Muscle layer of colon (tissue), 2 donors: ENCODE data around the gene NEB.

Source experiments
- H3K27ac ChIP-seq: one replicate; pipeline ENCODE4 v1.7.0; 2013; ENCODE audit warnings: low read depth, mild to moderate bottlenecking, low read length, moderate library complexity
- H3K27me3 ChIP-seq, 2 donors: one replicate each; pipeline ENCODE4 v1.7.0; 2013; ENCODE audit warnings: low read length in 2 of 2, mild to moderate bottlenecking in 2 of 2; ENCODE audit not compliant: insufficient read depth in 2 of 2, control insufficient read depth in 1 of 2
- H3K36me3 ChIP-seq: one replicate; pipeline ENCODE4 v1.7.0; 2013; ENCODE audit warnings: mild to moderate bottlenecking, low read length; ENCODE audit not compliant: insufficient read depth
- H3K4me1 ChIP-seq: one replicate; pipeline ENCODE4 v1.7.0; 2013; ENCODE audit warnings: mild to moderate bottlenecking, low read length; ENCODE audit not compliant: insufficient read depth
- H3K4me3 ChIP-seq, 2 donors: one replicate each; pipeline ENCODE4 v1.7.0; 2013; ENCODE audit warnings: low read length in 2 of 2, low read depth in 1 of 2, mild to moderate bottlenecking in 1 of 2, moderate library complexity in 1 of 2
- H3K9ac ChIP-seq: one replicate; pipeline ENCODE4 v1.7.0; 2013; ENCODE audit warnings: low read length
- H3K9me3 ChIP-seq: one replicate; pipeline ENCODE4 v1.7.0; 2013; ENCODE audit warnings: mild to moderate bottlenecking, low read length
- donor health status: abdominal sarcoma.
- donor health status: Adenocarcinoma of cecum.

Gene NEB

GRCh38 chr2:151640087-151640486, 94.2 kb downstream of the NEB start:
- peaks cover 11% of the 10 kb centered on the region for H3K4me1 ChIP-seq
- H3K9me3 ChIP-seq = no peaks in the 10 kb centered on the region
- no peak overlapping the region for H3K4me3 ChIP-seq
- no peaks in the 10 kb centered on the region for H3K27me3 ChIP-seq
- no peak overlapping the region for H3K27ac ChIP-seq
- H3K36me3 ChIP-seq = no peaks in the 10 kb centered on the region
- H3K9ac ChIP-seq = no peak overlapping the region

DNA sequence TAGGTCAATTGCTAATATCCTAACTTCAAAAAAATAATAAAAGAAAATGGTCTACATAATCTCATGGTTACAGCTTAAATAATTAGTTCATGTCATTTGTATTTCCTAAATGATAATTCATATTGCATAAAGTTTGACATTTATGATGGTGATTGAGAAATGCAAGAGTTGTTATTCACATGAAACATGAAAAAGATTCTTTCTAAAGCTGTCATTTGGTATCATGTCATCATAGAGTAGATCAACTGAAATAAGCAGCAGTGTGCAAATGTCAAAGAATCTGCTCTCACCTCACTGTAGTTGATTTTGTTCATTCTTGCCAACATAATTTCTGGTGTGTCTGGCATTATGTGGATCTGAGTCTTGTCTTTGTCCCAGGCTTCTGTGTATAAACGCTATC, 95.3 kb downstream of the NEB start:
- H3K9ac ChIP-seq = no peak overlapping the region
- no peaks in the 10 kb centered on the region for H3K36me3 ChIP-seq
- no peaks in the 10 kb centered on the region for H3K9me3 ChIP-seq

GRCh38 chr2:151638191-151638933, 95.9 kb downstream of the NEB start:
- Histone ChIP-seq H3K27me3 (no peaks in the 10 kb centered on the region), H3K4me1 (peaks cover 11% of the 10 kb centered on the region), H3K36me3 (no peaks in the 10 kb centered on the region), H3K9me3 (no peaks in the 10 kb centered on the region), H3K27ac (no peak overlapping the region), H3K9ac (no peak overlapping the region), H3K4me3 (peak overlapping the region in 1 of 2 donors; percentile 17)

More for the DNA sequence above, 95.3 kb downstream of the NEB start:
- Histone ChIP-seq H3K27ac (no peak overlapping the region), H3K27me3 (no peaks in the 10 kb centered on the region), H3K4me3 (no peak overlapping the region), H3K4me1 (peaks cover 11% of the 10 kb centered on the region)

- H3K4me1 ChIP-seq = peaks cover 11% of the 10 kb centered on the region
- no peak overlapping the region for H3K9ac ChIP-seq
- no peaks in the 10 kb centered on the region for H3K9me3 ChIP-seq
- H3K27me3 ChIP-seq = no peaks in the 10 kb centered on the region
- H3K4me3 ChIP-seq = no peak overlapping the region
- H3K36me3 ChIP-seq = no peaks in the 10 kb centered on the region
- no peak overlapping the region for H3K27ac ChIP-seq
Observed at GRCh38 chr2:151637271-151637781, 97.0 kb downstream of the NEB start.

- no peaks in the 10 kb centered on the region for H3K36me3 ChIP-seq
- H3K27ac ChIP-seq = no peak overlapping the region
Observed at GRCh38 chr2:151634736-151635467, 99.4 kb downstream of the NEB start.

GRCh38 chr2:151632993-151633565, 101.2 kb downstream of the NEB start:
- Histone ChIP-seq H3K4me3 (no peak overlapping the region), H3K4me1 (peaks cover 5% of the 10 kb centered on the region), H3K27ac (no peak overlapping the region), H3K36me3 (no peaks in the 10 kb centered on the region), H3K9me3 (no peaks in the 10 kb centered on the region), H3K27me3 (no peaks in the 10 kb centered on the region), H3K9ac (no peak overlapping the region)

More at GRCh38 chr2:151634736-151635467, 99.4 kb downstream of the NEB start:
- Histone ChIP-seq H3K9ac (no peak overlapping the region), H3K27me3 (no peaks in the 10 kb centered on the region), H3K9me3 (no peaks in the 10 kb centered on the region), H3K4me3 (no peak overlapping the region), H3K4me1 (peaks cover 11% of the 10 kb centered on the region)

- H3K27me3 ChIP-seq = no peaks in the 10 kb centered on the region
- H3K27ac ChIP-seq = no peak overlapping the region
- no peaks in the 10 kb centered on the region for H3K36me3 ChIP-seq
- no peaks in the 10 kb centered on the region for H3K9me3 ChIP-seq
- no peak overlapping the region for H3K4me3 ChIP-seq
- H3K4me1 ChIP-seq = no peaks in the 10 kb centered on the region
- no peak overlapping the region for H3K9ac ChIP-seq
Observed at GRCh38 chr2:151630372-151630771, 103.9 kb downstream of the NEB start.

GRCh38 chr2:151627353-151627752, 106.9 kb downstream of the NEB start:
- H3K9ac ChIP-seq = no peak overlapping the region
- no peak overlapping the region for H3K4me3 ChIP-seq
- H3K27me3 ChIP-seq = no peaks in the 10 kb centered on the region
- H3K9me3 ChIP-seq = no peaks in the 10 kb centered on the region
- H3K4me1 ChIP-seq = no peaks in the 10 kb centered on the region
- H3K27ac ChIP-seq = no peak overlapping the region
- H3K36me3 ChIP-seq = no peaks in the 10 kb centered on the region

DNA sequence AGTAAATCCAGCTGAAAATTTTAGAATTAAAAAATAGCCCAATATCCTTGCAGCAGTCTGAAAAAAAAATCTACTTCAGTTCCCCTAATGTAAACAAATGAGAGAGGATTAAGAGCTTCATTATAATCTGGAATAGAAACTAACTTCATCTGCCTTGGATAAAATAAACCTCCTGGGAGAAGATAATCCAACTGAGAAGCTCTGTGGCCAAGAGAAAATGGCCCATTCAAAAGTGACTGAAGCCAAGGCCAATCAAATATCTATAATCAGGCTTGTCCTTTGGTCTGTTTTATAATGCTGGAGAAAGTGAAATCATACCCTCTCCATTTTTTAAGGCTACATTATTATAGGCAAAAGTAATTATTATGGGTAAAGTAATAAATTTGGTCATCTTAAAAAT, 110.0 kb downstream of the NEB start:
- H3K27ac ChIP-seq = no peak overlapping the region
- no peak overlapping the region for H3K4me3 ChIP-seq
- no peaks in the 10 kb centered on the region for H3K4me1 ChIP-seq
- no peaks in the 10 kb centered on the region for H3K36me3 ChIP-seq
- no peaks in the 10 kb centered on the region for H3K9me3 ChIP-seq
- H3K27me3 ChIP-seq = no peaks in the 10 kb centered on the region
- no peak overlapping the region for H3K9ac ChIP-seq

DNA sequence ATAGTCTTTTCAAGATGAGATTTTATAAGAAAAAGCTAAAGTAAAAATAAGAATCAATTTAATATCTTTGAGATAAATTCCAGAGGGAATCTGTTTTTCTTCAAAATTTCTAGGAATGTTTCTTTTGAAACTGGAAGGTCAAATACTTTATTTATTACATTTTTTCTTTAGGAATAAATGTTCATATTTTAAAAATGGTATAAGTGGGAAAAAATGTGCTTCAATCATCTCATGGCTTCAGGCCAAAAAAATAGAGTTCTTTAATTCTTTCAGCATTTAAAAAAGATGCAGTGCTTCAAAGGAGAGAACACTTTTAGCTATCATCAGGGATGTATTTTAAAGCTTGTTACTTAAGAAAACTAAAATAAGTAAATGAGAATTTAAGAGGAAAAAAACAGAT, 110.6 kb downstream of the NEB start:
- H3K36me3 ChIP-seq = no peaks in the 10 kb centered on the region

GRCh38 chr2:151620761-151621160, 113.5 kb downstream of the NEB start:
- H3K36me3 ChIP-seq = no peaks in the 10 kb centered on the region
- no peak overlapping the region for H3K9ac ChIP-seq
- no peaks in the 10 kb centered on the region for H3K27me3 ChIP-seq
- no peaks in the 10 kb centered on the region for H3K4me1 ChIP-seq
- no peaks in the 10 kb centered on the region for H3K9me3 ChIP-seq
- no peak overlapping the region for H3K4me3 ChIP-seq
- H3K27ac ChIP-seq = no peak overlapping the region

More for the DNA sequence above, 110.6 kb downstream of the NEB start:
- Histone ChIP-seq H3K27me3 (no peaks in the 10 kb centered on the region), H3K4me1 (no peaks in the 10 kb centered on the region), H3K27ac (no peak overlapping the region), H3K9ac (no peak overlapping the region), H3K4me3 (no peak overlapping the region), H3K9me3 (no peaks in the 10 kb centered on the region)
